Measurements from ENCODE around the gene RPUSD1. TPM values are rescaled to one million over a fixed set of nuclear protein-coding genes. Genes with fewer than 3 reads are reported as not detected.

Gene RPUSD1
- total and polyA plus RNA-seq, 7 donors: 10.7 to 31.1 (median 14.7) TPM

DNA sequence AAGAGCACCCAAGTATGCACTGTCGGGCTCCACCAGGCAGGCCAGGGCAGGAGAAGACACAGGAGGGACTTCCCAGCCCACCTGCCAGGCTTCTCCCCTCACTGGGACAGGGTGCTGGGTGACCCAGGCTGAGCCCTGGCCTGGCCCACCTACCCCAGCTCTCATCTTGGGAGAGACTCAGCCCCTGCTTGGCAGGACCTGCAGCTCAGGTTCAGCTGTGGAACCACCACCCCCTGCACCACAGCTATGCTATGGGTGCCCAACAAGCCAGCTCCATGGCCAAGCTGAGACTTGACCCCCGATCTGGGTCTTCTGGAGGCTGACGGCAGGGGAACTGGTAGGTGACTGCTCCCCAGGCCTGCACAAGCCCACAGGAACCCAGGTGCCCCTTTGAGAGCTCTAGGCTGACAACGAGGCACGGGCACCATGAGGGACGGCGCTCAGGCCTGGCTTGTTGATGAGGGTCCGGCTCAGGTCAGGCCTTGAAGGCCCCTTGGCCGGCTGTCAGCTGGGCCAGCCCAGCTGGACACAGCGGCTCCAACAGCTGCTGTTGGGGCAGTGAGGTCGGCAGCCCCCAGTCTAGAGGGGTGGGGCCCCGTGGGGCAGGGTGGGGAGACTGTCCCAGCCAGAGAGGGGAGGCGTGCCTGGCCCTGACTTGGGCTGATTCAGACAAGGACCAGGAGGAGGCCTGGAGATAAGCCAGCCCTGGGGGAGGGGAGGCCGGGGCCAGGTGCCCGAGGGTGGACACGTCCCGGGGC is 4.6 kb downstream of the RPUSD1 start:
- no peak for TF ChIP-seq POLR2AphosphoS5 (IDR thresholded peaks at IDR 0.05)
- no peak for TF ChIP-seq CTCF (IDR thresholded peaks at IDR 0.05)
- TF ChIP-seq EP300 (IDR thresholded peaks at IDR 0.05): no peak
- TF ChIP-seq POLR2A (IDR thresholded peaks at IDR 0.05): no peak
- Histone ChIP-seq H3K4me1 (peaks cover 0 to 18% (median 15%) of the 10 kb centered on the region in 4 donors), H3K27ac (no peak overlapping the region), H3K36me3 (peaks cover 0 to 13% (median 8%) of the 10 kb centered on the region in 4 donors), H3K9me3 (no peaks in the 10 kb centered on the region), H3K4me3 (no peak overlapping the region), H3K27me3 (peaks cover 0 to 47% (median 35%) of the 10 kb centered on the region in 3 donors)
- intact Hi-C loops (cut with DNase I): no loop called here
- 34 to 55% methylated on average over 17 of the region's 17 CpGs for WGBS, 2 donors
- DNase-seq: no peak

DNA sequence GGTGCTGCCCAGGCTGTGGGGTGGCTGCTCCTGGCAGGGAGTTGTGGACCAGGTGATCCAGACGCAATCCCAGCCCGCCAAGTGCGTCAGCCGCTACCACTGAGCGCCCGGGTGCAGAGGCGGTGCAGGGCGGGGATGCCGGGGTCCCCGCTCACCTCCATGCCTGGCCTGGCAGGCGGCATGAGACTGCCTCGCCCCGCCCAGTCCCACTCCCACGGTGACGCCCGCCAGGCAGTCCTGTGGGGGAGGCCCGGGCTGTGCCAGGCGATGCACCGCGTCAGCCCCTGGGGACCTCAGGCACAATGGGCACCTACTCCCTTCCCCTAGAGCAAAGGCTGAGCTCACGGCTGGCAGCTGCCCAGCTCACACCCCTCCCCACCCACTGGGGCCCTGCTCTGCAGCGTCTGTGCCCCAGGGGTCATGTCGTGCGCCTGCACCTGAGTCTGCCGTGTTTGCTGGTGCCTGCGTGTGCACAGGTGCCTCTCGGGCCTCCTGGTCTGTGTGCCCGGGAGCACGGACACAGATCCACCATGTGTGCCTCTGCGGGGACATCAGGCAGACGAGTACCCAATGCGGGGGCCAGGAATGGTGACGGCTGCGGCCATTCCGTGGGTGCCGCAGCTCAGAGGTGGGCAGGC is 5.3 kb downstream of the RPUSD1 start:
- no peak overlapping the region for H3K4me3 ChIP-seq
- TF ChIP-seq EP300 (IDR thresholded peaks at IDR 0.05) (no peak), POLR2AphosphoS5 (IDR thresholded peaks at IDR 0.05) (peak in 1 of 4 donors; percentile 15)
- H3K4me1 ChIP-seq: peaks cover 0 to 18% (median 14%) of the 10 kb centered on the region in 4 donors
- no peak for DNase-seq
- intact Hi-C loops (cut with DNase I): no loop called here
- no peaks in the 10 kb centered on the region for H3K9me3 ChIP-seq
- H3K36me3 ChIP-seq: peaks cover 0 to 13% (median 8%) of the 10 kb centered on the region in 4 donors
- no peak overlapping the region for H3K27ac ChIP-seq
- H3K27me3 ChIP-seq: peaks cover 0 to 54% (median 42%) of the 10 kb centered on the region in 3 donors
- WGBS, 2 donors: 24 to 62% methylated on average over 36 of the region's 36 CpGs

- Histone ChIP-seq H3K36me3 (peaks cover 0 to 13% (median 8%) of the 10 kb centered on the region in 4 donors), H3K27me3 (peaks cover 0 to 57% (median 43%) of the 10 kb centered on the region in 3 donors), H3K4me3 (no peak overlapping the region), H3K4me1 (peaks cover 0 to 12% (median 8%) of the 10 kb centered on the region in 4 donors), H3K9me3 (no peaks in the 10 kb centered on the region), H3K27ac (no peak overlapping the region)
- 51 to 69% methylated on average over 6 of the region's 6 CpGs for WGBS, 2 donors
- intact Hi-C loops (cut with DNase I): no loop called here
- DNase-seq: no peak
- no peak for TF ChIP-seq CTCF (IDR thresholded peaks at IDR 0.05)
- no peak for TF ChIP-seq POLR2AphosphoS5 (IDR thresholded peaks at IDR 0.05)
- no peak for TF ChIP-seq POLR2A (IDR thresholded peaks at IDR 0.05)
- no peak for TF ChIP-seq EP300 (IDR thresholded peaks at IDR 0.05)
Measured at GRCh38 chr16:782258-782657, 5.9 kb downstream of the RPUSD1 start.

DNA sequence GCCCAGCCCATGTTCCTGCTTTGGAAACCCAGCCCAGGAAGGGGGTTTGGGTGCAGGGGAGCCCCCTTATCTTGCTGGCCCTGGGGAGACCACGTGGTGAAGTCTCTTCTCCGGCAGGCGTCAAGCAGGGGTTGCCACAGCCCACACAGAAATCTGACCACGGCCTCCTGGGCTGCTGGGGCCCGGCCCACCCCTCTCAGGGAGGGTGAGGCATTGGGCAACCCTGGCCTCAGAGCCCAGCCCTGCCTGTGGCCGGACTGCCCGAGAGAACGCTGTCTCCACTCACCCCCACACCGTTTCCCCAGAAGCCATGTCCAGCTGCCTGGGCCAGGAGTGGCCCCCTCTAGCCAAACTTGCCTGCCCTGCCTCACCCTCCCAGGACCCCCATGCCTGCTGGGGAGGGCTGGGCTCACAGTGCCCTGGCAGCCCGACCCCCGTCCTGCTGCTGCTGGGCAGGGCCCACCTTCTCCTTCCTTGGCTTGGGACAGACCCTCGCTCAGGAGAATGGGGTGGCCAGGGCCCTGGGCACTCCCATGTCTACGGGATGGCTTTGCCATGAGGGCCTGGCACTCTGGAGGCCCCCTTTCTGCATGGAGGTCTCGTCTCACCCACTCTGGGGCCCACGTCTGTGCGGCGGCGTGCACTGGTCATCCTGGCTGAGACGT is 6.7 kb downstream of the RPUSD1 start:
- H3K27me3 ChIP-seq: peaks cover 0 to 57% (median 43%) of the 10 kb centered on the region in 3 donors
- peaks cover 0 to 9% (median 6%) of the 10 kb centered on the region in 4 donors for H3K36me3 ChIP-seq
- WGBS, 2 donors: 77 to 78% methylated on average over 19 of the region's 19 CpGs
- peaks cover 0 to 7% (median 2%) of the 10 kb centered on the region in 4 donors for H3K4me1 ChIP-seq
- DNase-seq: no peak
- H3K27ac ChIP-seq: no peak overlapping the region
- H3K4me3 ChIP-seq: no peak overlapping the region
- TF ChIP-seq POLR2AphosphoS5 (IDR thresholded peaks at IDR 0.05) (no peak), EP300 (IDR thresholded peaks at IDR 0.05) (no peak), POLR2A (IDR thresholded peaks at IDR 0.05) (no peak), CTCF (IDR thresholded peaks at IDR 0.05) (no peak)
- H3K9me3 ChIP-seq: no peaks in the 10 kb centered on the region
- intact Hi-C loops (cut with DNase I): no loop called here

DNA sequence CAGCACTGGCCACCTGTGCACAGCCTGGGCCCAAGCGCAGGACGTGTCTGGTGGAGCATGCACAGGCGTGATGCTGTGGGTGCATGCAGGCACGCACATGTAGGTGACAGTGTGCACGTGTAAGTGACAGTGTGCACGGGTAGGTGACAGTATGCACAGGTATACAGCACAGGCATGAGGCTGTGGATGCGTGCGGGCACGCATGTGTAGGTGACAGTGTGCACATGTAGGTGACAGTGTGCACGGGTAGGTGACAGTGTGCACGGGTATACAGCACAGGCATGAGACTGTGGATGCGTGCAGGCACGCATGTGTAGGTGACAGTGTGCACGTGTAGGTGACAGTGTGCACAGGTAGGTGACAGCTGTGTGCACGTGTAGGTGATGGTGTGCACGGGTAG is 7.9 kb downstream of the RPUSD1 start:
- Histone ChIP-seq H3K27me3 (peaks cover 0 to 64% (median 50%) of the 10 kb centered on the region in 3 donors), H3K36me3 (no peaks in the 10 kb centered on the region), H3K4me1 (peaks cover 0 to 7% (median 2%) of the 10 kb centered on the region in 4 donors), H3K4me3 (no peak overlapping the region), H3K27ac (no peak overlapping the region), H3K9me3 (no peaks in the 10 kb centered on the region)
- 89 to 91% methylated on average over 16 of the region's 16 CpGs for WGBS, 2 donors
- TF ChIP-seq POLR2A (IDR thresholded peaks at IDR 0.05) (no peak), POLR2AphosphoS5 (IDR thresholded peaks at IDR 0.05) (no peak), CTCF (IDR thresholded peaks at IDR 0.05) (no peak), EP300 (IDR thresholded peaks at IDR 0.05) (no peak)
- intact Hi-C loops (cut with DNase I): no loop called here
- DNase-seq: no peak

Data from sigmoid colon (tissue), 7 donors.